ENCODE data around the gene RADX. TPM values are rescaled to one million over a fixed set of nuclear protein-coding genes. Genes with fewer than 3 reads are reported as not detected.

The RADX gene
- total and polyA plus RNA-seq, 2 of the 13 experiments (the other 11 are each of a cell fraction or from before 2014, with no cell fraction given): 1.1 to 2.7 TPM

DNA sequence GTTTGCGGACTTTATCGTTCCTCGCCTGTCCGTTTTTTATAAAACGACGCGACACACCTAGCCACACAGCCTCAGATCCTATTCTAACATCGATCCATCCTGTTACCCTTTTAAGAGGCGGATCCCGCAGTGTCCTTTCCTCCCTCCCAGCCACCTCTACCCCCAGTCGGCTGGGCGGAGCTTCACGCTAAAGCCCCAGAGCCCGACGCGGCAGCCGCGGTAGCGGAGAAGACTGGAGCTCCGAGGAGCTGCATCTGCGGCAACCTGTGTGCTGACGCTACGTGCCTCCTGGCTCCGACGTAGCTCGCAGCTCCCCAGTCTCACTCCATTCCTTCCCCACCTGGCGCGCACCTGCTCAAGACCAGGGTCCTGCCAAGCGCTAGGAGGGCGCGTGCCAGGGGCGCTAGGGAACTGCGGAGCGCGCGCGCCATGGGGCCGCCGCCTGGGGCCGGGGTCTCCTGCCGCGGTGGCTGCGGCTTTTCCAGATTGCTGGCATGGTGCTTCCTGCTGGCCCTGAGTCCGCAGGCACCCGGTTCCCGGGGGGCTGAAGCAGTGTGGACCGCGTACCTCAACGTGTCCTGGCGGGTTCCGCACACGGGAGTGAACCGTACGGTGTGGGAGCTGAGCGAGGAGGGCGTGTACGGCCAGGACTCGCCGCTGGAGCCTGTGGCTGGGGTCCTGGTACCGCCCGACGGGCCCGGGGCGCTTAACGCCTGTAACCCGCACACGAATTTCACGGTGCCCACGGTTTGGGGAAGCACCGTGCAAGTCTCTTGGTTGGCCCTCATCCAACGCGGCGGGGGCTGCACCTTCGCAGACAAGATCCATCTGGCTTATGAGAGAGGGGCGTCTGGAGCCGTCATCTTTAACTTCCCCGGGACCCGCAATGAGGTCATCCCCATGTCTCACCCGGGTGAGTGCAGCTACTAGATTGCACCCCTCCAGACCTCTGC is 115.0 kb downstream of the RADX start, which contains the start of gene RNF128 (continued):
- TF ChIP-seq, protein P1, sequence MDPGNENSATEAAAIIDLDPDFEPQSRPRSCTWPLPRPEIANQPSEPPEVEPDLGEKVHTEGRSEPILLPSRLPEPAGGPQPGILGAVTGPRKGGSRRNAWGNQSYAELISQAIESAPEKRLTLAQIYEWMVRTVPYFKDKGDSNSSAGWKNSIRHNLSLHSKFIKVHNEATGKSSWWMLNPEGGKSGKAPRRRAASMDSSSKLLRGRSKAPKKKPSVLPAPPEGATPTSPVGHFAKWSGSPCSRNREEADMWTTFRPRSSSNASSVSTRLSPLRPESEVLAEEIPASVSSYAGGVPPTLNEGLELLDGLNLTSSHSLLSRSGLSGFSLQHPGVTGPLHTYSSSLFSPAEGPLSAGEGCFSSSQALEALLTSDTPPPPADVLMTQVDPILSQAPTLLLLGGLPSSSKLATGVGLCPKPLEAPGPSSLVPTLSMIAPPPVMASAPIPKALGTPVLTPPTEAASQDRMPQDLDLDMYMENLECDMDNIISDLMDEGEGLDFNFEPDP (CRISPR knock-in tag; conservative IDR thresholded peaks at IDR 0.05): 0 out of 2 replicates have a peak, but pooled peaks have one; percentile 39
- TF ChIP-seq CEBPG (CRISPR knock-in tag; IDR thresholded peaks at IDR 0.05) (no peak), MATR3 (CRISPR knock-in tag; IDR thresholded peaks at IDR 0.05) (no peak), ZNF670 (CRISPR knock-in tag; IDR thresholded peaks at IDR 0.05; ENCODE audit: borderline replicate concordance) (peak; percentile 38; the same call in 1 of the 2 replicates), XBP1 (CRISPR knock-in tag; IDR thresholded peaks at IDR 0.05) (no peak), ZNF333 (CRISPR knock-in tag; IDR thresholded peaks at IDR 0.05; ENCODE audit: borderline replicate concordance) (no peak), ZNF225 (CRISPR knock-in tag; IDR thresholded peaks at IDR 0.05) (no peak), ZNF124 (CRISPR knock-in tag; IDR thresholded peaks at IDR 0.05) (no peak), MAFF (IDR thresholded peaks at IDR 0.05; ENCODE audit: low read depth, low read length) (no peak), ZNF34 (CRISPR knock-in tag; IDR thresholded peaks at IDR 0.05; ENCODE audit: borderline replicate concordance) (no peak), ZNF550 (CRISPR knock-in tag; IDR thresholded peaks at IDR 0.05; ENCODE audit: borderline replicate concordance) (no peak), POLR2A (IDR thresholded peaks at IDR 0.05; ENCODE audit: insufficient read depth in 1 of 2, low read depth in 2 of 2, low read length in 2 of 2) (peak; percentile 84 to 93), RAD21 (CRISPR knock-in tag; IDR thresholded peaks at IDR 0.05) (no peak), SIN3B (IDR thresholded peaks at IDR 0.05; ENCODE audit: low read length) (no peak), HNRNPL (IDR thresholded peaks at IDR 0.05; ENCODE audit: low read depth, low read length) (0 out of 2 replicates have a peak, but pooled peaks have one; percentile 10), HES4 (CRISPR knock-in tag; IDR thresholded peaks at IDR 0.05; ENCODE audit: borderline replicate concordance) (no peak)
- TF ChIP-seq, protein P2, sequence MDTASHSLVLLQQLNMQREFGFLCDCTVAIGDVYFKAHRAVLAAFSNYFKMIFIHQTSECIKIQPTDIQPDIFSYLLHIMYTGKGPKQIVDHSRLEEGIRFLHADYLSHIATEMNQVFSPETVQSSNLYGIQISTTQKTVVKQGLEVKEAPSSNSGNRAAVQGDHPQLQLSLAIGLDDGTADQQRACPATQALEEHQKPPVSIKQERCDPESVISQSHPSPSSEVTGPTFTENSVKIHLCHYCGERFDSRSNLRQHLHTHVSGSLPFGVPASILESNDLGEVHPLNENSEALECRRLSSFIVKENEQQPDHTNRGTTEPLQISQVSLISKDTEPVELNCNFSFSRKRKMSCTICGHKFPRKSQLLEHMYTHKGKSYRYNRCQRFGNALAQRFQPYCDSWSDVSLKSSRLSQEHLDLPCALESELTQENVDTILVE (CRISPR knock-in tag; IDR thresholded peaks at IDR 0.05): no peak
- TF ChIP-seq, protein P3, sequence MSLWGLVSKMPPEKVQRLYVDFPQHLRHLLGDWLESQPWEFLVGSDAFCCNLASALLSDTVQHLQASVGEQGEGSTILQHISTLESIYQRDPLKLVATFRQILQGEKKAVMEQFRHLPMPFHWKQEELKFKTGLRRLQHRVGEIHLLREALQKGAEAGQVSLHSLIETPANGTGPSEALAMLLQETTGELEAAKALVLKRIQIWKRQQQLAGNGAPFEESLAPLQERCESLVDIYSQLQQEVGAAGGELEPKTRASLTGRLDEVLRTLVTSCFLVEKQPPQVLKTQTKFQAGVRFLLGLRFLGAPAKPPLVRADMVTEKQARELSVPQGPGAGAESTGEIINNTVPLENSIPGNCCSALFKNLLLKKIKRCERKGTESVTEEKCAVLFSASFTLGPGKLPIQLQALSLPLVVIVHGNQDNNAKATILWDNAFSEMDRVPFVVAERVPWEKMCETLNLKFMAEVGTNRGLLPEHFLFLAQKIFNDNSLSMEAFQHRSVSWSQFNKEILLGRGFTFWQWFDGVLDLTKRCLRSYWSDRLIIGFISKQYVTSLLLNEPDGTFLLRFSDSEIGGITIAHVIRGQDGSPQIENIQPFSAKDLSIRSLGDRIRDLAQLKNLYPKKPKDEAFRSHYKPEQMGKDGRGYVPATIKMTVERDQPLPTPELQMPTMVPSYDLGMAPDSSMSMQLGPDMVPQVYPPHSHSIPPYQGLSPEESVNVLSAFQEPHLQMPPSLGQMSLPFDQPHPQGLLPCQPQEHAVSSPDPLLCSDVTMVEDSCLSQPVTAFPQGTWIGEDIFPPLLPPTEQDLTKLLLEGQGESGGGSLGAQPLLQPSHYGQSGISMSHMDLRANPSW (CRISPR knock-in tag; IDR thresholded peaks at IDR 0.05; ENCODE audit: borderline replicate concordance): no peak
- TF ChIP-seq, protein P4, sequence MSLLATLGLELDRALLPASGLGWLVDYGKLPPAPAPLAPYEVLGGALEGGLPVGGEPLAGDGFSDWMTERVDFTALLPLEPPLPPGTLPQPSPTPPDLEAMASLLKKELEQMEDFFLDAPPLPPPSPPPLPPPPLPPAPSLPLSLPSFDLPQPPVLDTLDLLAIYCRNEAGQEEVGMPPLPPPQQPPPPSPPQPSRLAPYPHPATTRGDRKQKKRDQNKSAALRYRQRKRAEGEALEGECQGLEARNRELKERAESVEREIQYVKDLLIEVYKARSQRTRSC (CRISPR knock-in tag; IDR thresholded peaks at IDR 0.05; ENCODE audit: low read depth): 0 out of 2 replicates have a peak, but pooled peaks have one; percentile 31
- TF ChIP-seq, protein P5, sequence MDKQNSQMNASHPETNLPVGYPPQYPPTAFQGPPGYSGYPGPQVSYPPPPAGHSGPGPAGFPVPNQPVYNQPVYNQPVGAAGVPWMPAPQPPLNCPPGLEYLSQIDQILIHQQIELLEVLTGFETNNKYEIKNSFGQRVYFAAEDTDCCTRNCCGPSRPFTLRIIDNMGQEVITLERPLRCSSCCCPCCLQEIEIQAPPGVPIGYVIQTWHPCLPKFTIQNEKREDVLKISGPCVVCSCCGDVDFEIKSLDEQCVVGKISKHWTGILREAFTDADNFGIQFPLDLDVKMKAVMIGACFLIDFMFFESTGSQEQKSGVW (CRISPR knock-in tag; IDR thresholded peaks at IDR 0.05; ENCODE audit: borderline replicate concordance): no peak
- TF ChIP-seq, protein P6, sequence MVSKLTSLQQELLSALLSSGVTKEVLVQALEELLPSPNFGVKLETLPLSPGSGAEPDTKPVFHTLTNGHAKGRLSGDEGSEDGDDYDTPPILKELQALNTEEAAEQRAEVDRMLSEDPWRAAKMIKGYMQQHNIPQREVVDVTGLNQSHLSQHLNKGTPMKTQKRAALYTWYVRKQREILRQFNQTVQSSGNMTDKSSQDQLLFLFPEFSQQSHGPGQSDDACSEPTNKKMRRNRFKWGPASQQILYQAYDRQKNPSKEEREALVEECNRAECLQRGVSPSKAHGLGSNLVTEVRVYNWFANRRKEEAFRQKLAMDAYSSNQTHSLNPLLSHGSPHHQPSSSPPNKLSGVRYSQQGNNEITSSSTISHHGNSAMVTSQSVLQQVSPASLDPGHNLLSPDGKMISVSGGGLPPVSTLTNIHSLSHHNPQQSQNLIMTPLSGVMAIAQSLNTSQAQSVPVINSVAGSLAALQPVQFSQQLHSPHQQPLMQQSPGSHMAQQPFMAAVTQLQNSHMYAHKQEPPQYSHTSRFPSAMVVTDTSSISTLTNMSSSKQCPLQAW (CRISPR knock-in tag; IDR thresholded peaks at IDR 0.05): no peak
